NB4 (cell line): ENCODE results near the gene METRN.

ENCODE experiments used
- DNase-seq: peaks from one replicate; pipeline ENCODE4 v3.0.0; 2010; ENCODE audit warnings: low read depth
- H3K4me3 ChIP-seq: one replicate; pipeline ENCODE4 v1.5.1; 2011; ENCODE audit warnings: mild to moderate bottlenecking, low read depth, low read length, moderate library complexity
- CTCF ChIP-seq: IDR thresholded peaks from one replicate; pipeline ENCODE4 v1.5.1; 2012; ENCODE audit warnings: low read depth, low read length
- MAX ChIP-seq: IDR thresholded peaks from 2 replicates; pipeline ENCODE4 v1.6.1; 2011; ENCODE audit warnings: low read depth, low read length
- MYC ChIP-seq: IDR thresholded peaks from 2 replicates; pipeline ENCODE4 v1.6.1; 2011; ENCODE audit warnings: low read depth, low read length
- POLR2A ChIP-seq: IDR thresholded peaks from 2 replicates; pipeline ENCODE4 v1.6.1; 2011; ENCODE audit warnings: mild to moderate bottlenecking; ENCODE audit not compliant: insufficient read length; ENCODE audit errors: extremely low read depth

The METRN gene

GRCh38 chr16:729768-730665 is 15.1 kb downstream of the METRN start:
- peak; percentile 12 for DNase-seq
- H3K4me3 ChIP-seq: no peak overlapping the region

GRCh38 chr16:730666-731509 is 16.0 kb downstream of the METRN start:
- no peak overlapping the region for H3K4me3 ChIP-seq
- TF ChIP-seq MYC (no peak), POLR2A (no peak), MAX (no peak), CTCF (no peak)
- DNase-seq: peak; percentile 19

More at GRCh38 chr16:729768-730665, 15.1 kb downstream of the METRN start:
- TF ChIP-seq MAX (no peak), CTCF (no peak), MYC (no peak), POLR2A (no peak)

GRCh38 chr16:732332-732731 is 17.4 kb downstream of the METRN start:
- no peak for TF ChIP-seq MAX
- no peak for TF ChIP-seq POLR2A
- no peak for TF ChIP-seq MYC
- TF ChIP-seq CTCF: no peak
- no peak overlapping the region for H3K4me3 ChIP-seq
- no peak for DNase-seq

GRCh38 chr16:732936-733335 is 18.0 kb downstream of the METRN start:
- no peak overlapping the region for H3K4me3 ChIP-seq
- TF ChIP-seq MAX (no peak), MYC (no peak), POLR2A (no peak), CTCF (no peak)
- no peak for DNase-seq

GRCh38 chr16:733382-734207 is 18.7 kb downstream of the METRN start:
- TF ChIP-seq MYC (no peak), CTCF (peak; percentile 38), MAX (no peak), POLR2A (no peak)
- no peak overlapping the region for H3K4me3 ChIP-seq
- DNase-seq: peak; percentile 40
